GM23338 (cell line): Measurements from ENCODE around the gene GCG.

ENCODE experiments used
- CREB1 ChIP-seq: fragments of 250-450 bp; sonication (Bioruptor Pico); IDR thresholded peaks from 2 replicates; pipeline ENCODE4 v1.5.0; 2020; ENCODE audit warnings: low read depth, mild to moderate bottlenecking, moderate library complexity
- EZH2 ChIP-seq: fragments of 200-600 bp; sonication (generic); IDR thresholded peaks from one replicate; pipeline ENCODE4 v1.8.0; 2017; ENCODE audit warnings: antibody characterized with exemption, mild to moderate bottlenecking, low read depth; ENCODE audit not compliant: unreplicated experiment
- EZH2phosphoT487 ChIP-seq: fragments of 200-600 bp; sonication (generic); IDR thresholded peaks from one replicate; pipeline ENCODE4 v1.8.1; 2018; ENCODE audit warnings: antibody characterized with exemption; ENCODE audit not compliant: unreplicated experiment
- POLR2AphosphoS5 ChIP-seq: IDR thresholded peaks from 2 replicates; pipeline ENCODE4 v1.6.1; 2016; ENCODE audit warnings: antibody characterized with exemption, low read depth
- STAT1 ChIP-seq: IDR thresholded peaks from one replicate; pipeline ENCODE4 v1.6.1; 2016; ENCODE audit warnings: antibody characterized with exemption; ENCODE audit not compliant: unreplicated experiment
- ZNF114 ChIP-seq: fragments of 250-450 bp; sonication (Bioruptor Pico); IDR thresholded peaks from 2 replicates; pipeline ENCODE4 v1.5.0; 2020; ENCODE audit warnings: mild to moderate bottlenecking, moderate library complexity
- ZNF331 ChIP-seq: fragments of 250-450 bp; sonication (Bioruptor Pico); IDR thresholded peaks from 2 replicates; pipeline ENCODE4 v1.5.0; 2020; ENCODE audit warnings: low read depth, mild to moderate bottlenecking, moderate library complexity
- TF ChIP-seq, protein P1 (sequence below), 2 experiments: fragments of 200-600 bp in 1 of 2; sonication (generic) in 1 of 2; conservative IDR thresholded peaks; 2 replicates each; pipeline versions ENCODE4 v1.5.1 to v1.6.1; 2016 to 2017; ENCODE audit warnings: antibody characterized with exemption in 2 of 2, low read depth in 2 of 2, mild to moderate bottlenecking in 2 of 2, moderate library complexity in 1 of 2
- TF ChIP-seq, protein P2 (sequence below): IDR thresholded peaks from 2 replicates; pipeline ENCODE4 v1.6.1; 2016; ENCODE audit warnings: antibody characterized with exemption

DNA sequence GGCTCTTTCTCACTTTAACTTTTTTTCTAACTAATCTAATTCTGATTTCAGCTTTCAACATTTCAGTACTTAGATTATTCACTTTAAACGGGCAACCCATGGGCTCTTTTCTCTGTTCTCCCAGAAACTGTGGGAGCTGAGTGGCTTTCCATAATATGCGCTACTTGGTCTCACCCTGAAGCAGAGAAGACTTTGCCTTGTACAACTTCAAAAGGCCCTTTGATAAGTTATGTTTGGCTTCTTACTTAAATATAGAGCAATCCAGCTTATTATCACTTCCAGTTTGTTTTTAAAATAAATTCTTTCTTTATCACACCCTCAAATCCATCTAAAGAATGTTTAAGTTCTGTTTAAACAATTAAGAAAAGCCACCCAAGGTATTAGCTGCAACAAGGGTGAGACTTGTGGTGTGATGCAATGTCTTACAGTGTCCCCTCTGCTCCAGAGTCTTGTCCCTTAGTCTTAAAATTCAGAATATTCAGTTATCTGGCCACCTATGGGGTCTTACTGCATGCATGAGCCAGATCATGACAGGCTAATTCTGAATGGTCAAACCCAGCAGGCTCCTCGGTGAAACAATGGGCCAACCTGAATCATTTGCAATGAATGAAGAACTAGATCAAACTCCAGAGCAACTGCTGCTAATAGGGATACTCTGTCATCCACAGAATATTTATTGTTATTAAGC, 38.8 kb downstream of the GCG start:
- TF ChIP-seq EZH2, result no peak
- TF ChIP-seq, protein P1, sequence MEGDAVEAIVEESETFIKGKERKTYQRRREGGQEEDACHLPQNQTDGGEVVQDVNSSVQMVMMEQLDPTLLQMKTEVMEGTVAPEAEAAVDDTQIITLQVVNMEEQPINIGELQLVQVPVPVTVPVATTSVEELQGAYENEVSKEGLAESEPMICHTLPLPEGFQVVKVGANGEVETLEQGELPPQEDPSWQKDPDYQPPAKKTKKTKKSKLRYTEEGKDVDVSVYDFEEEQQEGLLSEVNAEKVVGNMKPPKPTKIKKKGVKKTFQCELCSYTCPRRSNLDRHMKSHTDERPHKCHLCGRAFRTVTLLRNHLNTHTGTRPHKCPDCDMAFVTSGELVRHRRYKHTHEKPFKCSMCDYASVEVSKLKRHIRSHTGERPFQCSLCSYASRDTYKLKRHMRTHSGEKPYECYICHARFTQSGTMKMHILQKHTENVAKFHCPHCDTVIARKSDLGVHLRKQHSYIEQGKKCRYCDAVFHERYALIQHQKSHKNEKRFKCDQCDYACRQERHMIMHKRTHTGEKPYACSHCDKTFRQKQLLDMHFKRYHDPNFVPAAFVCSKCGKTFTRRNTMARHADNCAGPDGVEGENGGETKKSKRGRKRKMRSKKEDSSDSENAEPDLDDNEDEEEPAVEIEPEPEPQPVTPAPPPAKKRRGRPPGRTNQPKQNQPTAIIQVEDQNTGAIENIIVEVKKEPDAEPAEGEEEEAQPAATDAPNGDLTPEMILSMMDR (conservative IDR thresholded peaks at IDR 0.05; ENCODE audit: low read depth in 2 of 2), result no peak
- no peak for TF ChIP-seq POLR2AphosphoS5
- TF ChIP-seq, protein P2, sequence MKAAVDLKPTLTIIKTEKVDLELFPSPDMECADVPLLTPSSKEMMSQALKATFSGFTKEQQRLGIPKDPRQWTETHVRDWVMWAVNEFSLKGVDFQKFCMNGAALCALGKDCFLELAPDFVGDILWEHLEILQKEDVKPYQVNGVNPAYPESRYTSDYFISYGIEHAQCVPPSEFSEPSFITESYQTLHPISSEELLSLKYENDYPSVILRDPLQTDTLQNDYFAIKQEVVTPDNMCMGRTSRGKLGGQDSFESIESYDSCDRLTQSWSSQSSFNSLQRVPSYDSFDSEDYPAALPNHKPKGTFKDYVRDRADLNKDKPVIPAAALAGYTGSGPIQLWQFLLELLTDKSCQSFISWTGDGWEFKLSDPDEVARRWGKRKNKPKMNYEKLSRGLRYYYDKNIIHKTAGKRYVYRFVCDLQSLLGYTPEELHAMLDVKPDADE, result no peak
- TF ChIP-seq STAT1, result no peak
- no peak for TF ChIP-seq EZH2phosphoT487
- no peak for TF ChIP-seq CREB1 (CRISPR knock-in tag)
- TF ChIP-seq ZNF331 (CRISPR knock-in tag), result no peak
- no peak for TF ChIP-seq ZNF114 (CRISPR knock-in tag)
